PC-3 (cell line): ENCODE measurements around the gene MBD3L1. TPM values are rescaled to one million over a fixed set of nuclear protein-coding genes. Genes with fewer than 3 reads are reported as not detected.

Source experiments
- ATAC-seq: fragments of 200-7000 bp; cut with Tn5 transposase; 2 replicates; pipeline ENCODE4 v1.9.1; 2020; ENCODE audit warnings: mild to moderate bottlenecking, moderate library complexity
- BruUV-seq: library from RNA; stranded (reverse); fragments of 400-500 nt; replicated peaks from 2 replicates; lab custom pipeline; 2021; lab: Mats Ljungman, UMichigan
- CTCF ChIA-PET: fragments of 300-600 bp; sonication (Branson Sonifier 250); formaldehyde crosslinking; loops from one replicate; lab custom pipeline; 2022; ENCODE audit warnings: antibody characterized with exemption; lab: Charles Lee
- POLR2A ChIA-PET: fragments of 300-600 bp; sonication (Branson Sonifier 250); formaldehyde crosslinking; loops from one replicate; lab custom pipeline; 2022; ENCODE audit warnings: antibody characterized with exemption; ENCODE audit not compliant: unreplicated experiment; lab: Charles Lee
- DNase-seq: peaks from one replicate; pipeline ENCODE4 v3.0.0-alpha.2; 2015
- H2AFZ ChIP-seq: fragments of 300-600 bp; sonication (generic); 2 replicates; pipeline ENCODE4 v1.6.0; 2016; ENCODE audit warnings: antibody characterized with exemption, low read length
- H3F3A ChIP-seq: fragments of 300-600 bp; sonication (generic); one replicate; pipeline ENCODE4 v1.6.0; 2017; ENCODE audit warnings: antibody characterized with exemption, low read length, control low read depth, mild to moderate bottlenecking; ENCODE audit not compliant: unreplicated experiment
- H3K27ac ChIP-seq: fragments of 300-600 bp; sonication (generic); 2 replicates; pipeline ENCODE4 v1.5.1; 2016; ENCODE audit warnings: mild to moderate bottlenecking, low read length
- H3K27me3 ChIP-seq: fragments of 300-600 bp; sonication (generic); 2 replicates; pipeline ENCODE4 v1.6.1; 2016; ENCODE audit warnings: low read length, mixed read lengths
- H3K36me3 ChIP-seq: fragments of 300-600 bp; sonication (generic); 2 replicates; pipeline ENCODE4 v1.6.1; 2016; ENCODE audit warnings: low read depth, mixed run types, low read length, mixed read lengths
- H3K4me1 ChIP-seq: fragments of 300-600 bp; sonication (generic); 2 replicates; pipeline ENCODE4 v1.5.1; 2016; ENCODE audit warnings: low read length; ENCODE audit not compliant: insufficient read depth
- H3K4me2 ChIP-seq: fragments of 300-600 bp; sonication (generic); 2 replicates; pipeline ENCODE4 v1.6.0; 2016; ENCODE audit warnings: low read length
- H3K4me3 ChIP-seq: fragments of 300-600 bp; sonication (generic); 2 replicates; pipeline ENCODE4 v1.5.1; 2016; ENCODE audit warnings: mild to moderate bottlenecking, low read length, mixed read lengths
- H3K79me2 ChIP-seq: fragments of 300-600 bp; sonication (generic); 2 replicates; pipeline ENCODE4 v1.6.1; 2017; ENCODE audit warnings: low read length, mixed read lengths
- H3K9ac ChIP-seq: fragments of 300-600 bp; sonication (generic); 2 replicates; pipeline ENCODE4 v1.6.0; 2016; ENCODE audit warnings: mild to moderate bottlenecking, low read length
- H3K9me2 ChIP-seq: fragments of 300-600 bp; sonication (generic); replicated peaks from 2 replicates; pipeline ENCODE4 v1.6.1; 2016; ENCODE audit warnings: mixed run types, low read length, mixed read lengths
- H3K9me3 ChIP-seq: fragments of 300-600 bp; sonication (generic); 2 replicates; pipeline ENCODE4 v1.6.1; 2016; ENCODE audit warnings: low read length, mixed read lengths
- H4K20me1 ChIP-seq: fragments of 300-600 bp; sonication (generic); 2 replicates; pipeline ENCODE4 v1.6.1; 2016; ENCODE audit warnings: low read length, mixed read lengths
- CTCF ChIP-seq: fragments of 300-600 bp; sonication (generic); conservative IDR thresholded peaks from 2 replicates; pipeline ENCODE4 v1.5.1; 2017; ENCODE audit warnings: antibody characterized with exemption, low read depth, mild to moderate bottlenecking, low read length
- EZH2 ChIP-seq: fragments of 300-600 bp; sonication (generic); IDR thresholded peaks from one replicate; pipeline ENCODE4 v1.6.1; 2017; ENCODE audit warnings: antibody characterized with exemption, mild to moderate bottlenecking, low read length; ENCODE audit not compliant: unreplicated experiment
- EZH2phosphoT487 ChIP-seq: fragments of 300-600 bp; sonication (generic); IDR thresholded peaks from 2 replicates; pipeline ENCODE4 v1.6.1; 2018; ENCODE audit warnings: mild to moderate bottlenecking, antibody characterized with exemption, low read length, borderline replicate concordance
- intact Hi-C: fragments of 100-400 bp; cut with micrococcal nuclease; formaldehyde crosslinking; loops from 2 replicates; pipeline ENCODE4 v1.9.0; 2023
- total RNA-seq: library from RNA; depleted of rRNA; stranded (reverse); fragments of >200 nt; gene quantifications from 2 replicates; pipeline ENCODE4 v1.2.3, GENCODE V29; 2014

MBD3L1 gene
- total RNA-seq, 1 experiment from 2014 or later = not detected

- no peak overlapping the region; the same call in 1 of the 2 replicates for H3K4me3 ChIP-seq
- H3K27me3 ChIP-seq = no peaks in the 10 kb centered on the region
- H3K36me3 ChIP-seq = peaks cover 95% of the 10 kb centered on the region
- no peaks in the 10 kb centered on the region for H4K20me1 ChIP-seq
- no peak overlapping the region for H2AFZ ChIP-seq
- no peaks in the 10 kb centered on the region for H3F3A ChIP-seq
- ChIA-PET POLR2A (no interaction called here), CTCF (interaction anchor here (0.6 kb wide), 1 partner anchor 545 kb away, joined by 4 read pairs; no protein-coding TSS in a partner anchor)
- no peak for TF ChIP-seq EZH2
- no peak for TF ChIP-seq EZH2phosphoT487
- no peak for TF ChIP-seq CTCF
- H3K9me3 ChIP-seq = peaks cover 72% of the 10 kb centered on the region
- no TSS peak for BruUV-seq
- no peak overlapping the region for H3K9ac ChIP-seq
- intact Hi-C loops = no loop called here
- H3K4me2 ChIP-seq = no peak overlapping the region
- DNase-seq (no peak), ATAC-seq (no peak)
- no peak overlapping the region for H3K27ac ChIP-seq
- H3K9me2 ChIP-seq = no peaks in the 10 kb centered on the region
- H3K79me2 ChIP-seq = no peaks in the 10 kb centered on the region
- no peaks in the 10 kb centered on the region for H3K4me1 ChIP-seq
Measured at GRCh38 chr19:8815780-8816179, 16.4 kb upstream of the MBD3L1 start.

GRCh38 chr19:8820234-8820633 lies 11.9 kb upstream of the MBD3L1 start:
- POLR2A ChIA-PET = no interaction called here
- H3K27ac ChIP-seq = no peak overlapping the region
- H3K9me3 ChIP-seq = peaks cover 31% of the 10 kb centered on the region
- no peak overlapping the region for H3K4me3 ChIP-seq
- H3K4me2 ChIP-seq = no peak overlapping the region
- H3F3A ChIP-seq = no peaks in the 10 kb centered on the region
- no peak overlapping the region for H2AFZ ChIP-seq
- H4K20me1 ChIP-seq = no peaks in the 10 kb centered on the region
- no peak for ATAC-seq
- H3K79me2 ChIP-seq = no peaks in the 10 kb centered on the region
- no TSS peak for BruUV-seq
- H3K27me3 ChIP-seq = no peaks in the 10 kb centered on the region
- DNase-seq = no peak
- no peaks in the 10 kb centered on the region for H3K4me1 ChIP-seq
- TF ChIP-seq EZH2phosphoT487 (no peak), CTCF (no peak), EZH2 (no peak)
- CTCF ChIA-PET = no interaction called here
- H3K9me2 ChIP-seq = no peaks in the 10 kb centered on the region
- peaks cover 70% of the 10 kb centered on the region for H3K36me3 ChIP-seq
- H3K9ac ChIP-seq = no peak overlapping the region
- intact Hi-C loops = no loop called here

GRCh38 chr19:8821748-8822241 lies 10.4 kb upstream of the MBD3L1 start:
- peaks cover 54% of the 10 kb centered on the region for H3K36me3 ChIP-seq
- CTCF ChIA-PET = no interaction called here
- no peak overlapping the region for H3K4me2 ChIP-seq
- H3K4me1 ChIP-seq = no peaks in the 10 kb centered on the region
- DNase-seq (no peak), ATAC-seq (no peak)
- no peaks in the 10 kb centered on the region for H3K9me2 ChIP-seq
- H3F3A ChIP-seq = no peaks in the 10 kb centered on the region
- no peak overlapping the region for H3K9ac ChIP-seq
- H3K4me3 ChIP-seq = no peak overlapping the region
- no peaks in the 10 kb centered on the region for H3K79me2 ChIP-seq
- no peak overlapping the region for H3K27ac ChIP-seq
- H2AFZ ChIP-seq = no peak overlapping the region
- BruUV-seq = no TSS peak
- intact Hi-C loops = no loop called here
- no peaks in the 10 kb centered on the region for H4K20me1 ChIP-seq
- peaks cover 16% of the 10 kb centered on the region for H3K9me3 ChIP-seq
- TF ChIP-seq CTCF (no peak), EZH2 (no peak), EZH2phosphoT487 (no peak)
- POLR2A ChIA-PET = no interaction called here
- no peaks in the 10 kb centered on the region for H3K27me3 ChIP-seq
